Erythroblast (primary cell): Measurements from ENCODE around the gene ANKRD29.

Experiments
- GATA1 ChIP-seq: IDR thresholded peaks from 2 replicates; pipeline ENCODE4 v1.6.1; 2011; ENCODE audit warnings: low read depth, mild to moderate bottlenecking, control low read depth, low read length, moderate library complexity
- POLR2A ChIP-seq: IDR thresholded peaks from 2 replicates; pipeline ENCODE4 v1.6.1; 2011; ENCODE audit warnings: mild to moderate bottlenecking, low read length

DNA sequence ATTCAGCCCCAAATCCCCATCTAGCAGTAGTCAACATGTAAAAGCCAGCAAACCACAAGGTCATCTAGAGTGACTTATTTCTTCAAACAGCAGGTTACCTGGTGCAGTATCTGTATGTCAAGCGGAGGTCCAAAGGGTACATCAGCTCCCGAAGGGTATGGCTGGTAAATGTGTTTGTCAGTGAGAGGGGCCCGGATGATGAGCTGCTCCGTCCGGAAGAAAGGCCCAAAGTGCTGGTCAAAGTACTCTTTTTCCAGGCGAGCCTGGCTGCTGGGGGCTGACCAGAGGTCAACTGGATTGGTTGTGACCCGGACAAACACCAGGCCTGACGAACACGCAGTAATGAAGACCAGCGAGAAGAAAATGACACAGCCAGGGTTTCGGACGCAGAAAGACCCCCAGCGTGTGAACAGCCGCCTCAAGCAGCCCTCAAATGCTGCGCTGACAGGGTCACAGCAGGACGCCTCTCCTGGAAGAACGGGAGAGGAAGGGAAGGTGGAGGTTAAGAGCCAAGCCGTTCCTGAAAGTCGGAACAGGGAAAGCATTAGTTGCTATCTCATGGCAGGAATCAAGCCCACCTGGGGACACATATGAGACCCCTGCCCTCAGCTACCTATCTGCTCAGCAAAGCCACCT, 106.4 kb downstream of the ANKRD29 start:
- no peak for TF ChIP-seq POLR2A
- no peak for TF ChIP-seq GATA1
